PC-3 (cell line): ENCODE data around the gene ASB2. TPM values are rescaled to one million over a fixed set of nuclear protein-coding genes. Genes with fewer than 3 reads are reported as not detected.

ENCODE experiments used
- ATAC-seq: fragments of 200-7000 bp; cut with Tn5 transposase; 2 replicates; pipeline ENCODE4 v1.9.1; 2020; ENCODE audit warnings: mild to moderate bottlenecking, moderate library complexity
- BruUV-seq: library from RNA; stranded (reverse); fragments of 400-500 nt; replicated peaks from 2 replicates; lab custom pipeline; 2021; lab: Mats Ljungman, UMichigan
- CTCF ChIA-PET: fragments of 300-600 bp; sonication (Branson Sonifier 250); formaldehyde crosslinking; loops from one replicate; lab custom pipeline; 2022; ENCODE audit warnings: antibody characterized with exemption; lab: Charles Lee
- POLR2A ChIA-PET: fragments of 300-600 bp; sonication (Branson Sonifier 250); formaldehyde crosslinking; loops from one replicate; lab custom pipeline; 2022; ENCODE audit warnings: antibody characterized with exemption; ENCODE audit not compliant: unreplicated experiment; lab: Charles Lee
- DNase-seq: peaks from one replicate; pipeline ENCODE4 v3.0.0-alpha.2; 2015
- H2AFZ ChIP-seq: fragments of 300-600 bp; sonication (generic); 2 replicates; pipeline ENCODE4 v1.6.0; 2016; ENCODE audit warnings: antibody characterized with exemption, low read length
- H3F3A ChIP-seq: fragments of 300-600 bp; sonication (generic); one replicate; pipeline ENCODE4 v1.6.0; 2017; ENCODE audit warnings: antibody characterized with exemption, low read length, control low read depth, mild to moderate bottlenecking; ENCODE audit not compliant: unreplicated experiment
- H3K27ac ChIP-seq: fragments of 300-600 bp; sonication (generic); 2 replicates; pipeline ENCODE4 v1.5.1; 2016; ENCODE audit warnings: mild to moderate bottlenecking, low read length
- H3K27me3 ChIP-seq: fragments of 300-600 bp; sonication (generic); 2 replicates; pipeline ENCODE4 v1.6.1; 2016; ENCODE audit warnings: low read length, mixed read lengths
- H3K36me3 ChIP-seq: fragments of 300-600 bp; sonication (generic); 2 replicates; pipeline ENCODE4 v1.6.1; 2016; ENCODE audit warnings: low read depth, mixed run types, low read length, mixed read lengths
- H3K4me1 ChIP-seq: fragments of 300-600 bp; sonication (generic); 2 replicates; pipeline ENCODE4 v1.5.1; 2016; ENCODE audit warnings: low read length; ENCODE audit not compliant: insufficient read depth
- H3K4me2 ChIP-seq: fragments of 300-600 bp; sonication (generic); 2 replicates; pipeline ENCODE4 v1.6.0; 2016; ENCODE audit warnings: low read length
- H3K4me3 ChIP-seq: fragments of 300-600 bp; sonication (generic); 2 replicates; pipeline ENCODE4 v1.5.1; 2016; ENCODE audit warnings: mild to moderate bottlenecking, low read length, mixed read lengths
- H3K79me2 ChIP-seq: fragments of 300-600 bp; sonication (generic); 2 replicates; pipeline ENCODE4 v1.6.1; 2017; ENCODE audit warnings: low read length, mixed read lengths
- H3K9ac ChIP-seq: fragments of 300-600 bp; sonication (generic); 2 replicates; pipeline ENCODE4 v1.6.0; 2016; ENCODE audit warnings: mild to moderate bottlenecking, low read length
- H3K9me2 ChIP-seq: fragments of 300-600 bp; sonication (generic); replicated peaks from 2 replicates; pipeline ENCODE4 v1.6.1; 2016; ENCODE audit warnings: mixed run types, low read length, mixed read lengths
- H3K9me3 ChIP-seq: fragments of 300-600 bp; sonication (generic); 2 replicates; pipeline ENCODE4 v1.6.1; 2016; ENCODE audit warnings: low read length, mixed read lengths
- H4K20me1 ChIP-seq: fragments of 300-600 bp; sonication (generic); 2 replicates; pipeline ENCODE4 v1.6.1; 2016; ENCODE audit warnings: low read length, mixed read lengths
- EZH2 ChIP-seq: fragments of 300-600 bp; sonication (generic); IDR thresholded peaks from one replicate; pipeline ENCODE4 v1.6.1; 2017; ENCODE audit warnings: antibody characterized with exemption, mild to moderate bottlenecking, low read length; ENCODE audit not compliant: unreplicated experiment
- EZH2phosphoT487 ChIP-seq: fragments of 300-600 bp; sonication (generic); IDR thresholded peaks from 2 replicates; pipeline ENCODE4 v1.6.1; 2018; ENCODE audit warnings: mild to moderate bottlenecking, antibody characterized with exemption, low read length, borderline replicate concordance
- intact Hi-C: fragments of 100-400 bp; cut with micrococcal nuclease; formaldehyde crosslinking; loops from 2 replicates; pipeline ENCODE4 v1.9.0; 2023
- total RNA-seq: library from RNA; depleted of rRNA; stranded (reverse); fragments of >200 nt; gene quantifications from 2 replicates; pipeline ENCODE4 v1.2.3, GENCODE V29; 2014
- TF ChIP-seq, protein P1 (sequence below): fragments of 300-600 bp; sonication (generic); conservative IDR thresholded peaks from 2 replicates; pipeline ENCODE4 v1.5.1; 2017; ENCODE audit warnings: antibody characterized with exemption, low read depth, mild to moderate bottlenecking, low read length

The ASB2 gene
- total RNA-seq, 1 experiment from 2014 or later: 0.22 TPM

DNA sequence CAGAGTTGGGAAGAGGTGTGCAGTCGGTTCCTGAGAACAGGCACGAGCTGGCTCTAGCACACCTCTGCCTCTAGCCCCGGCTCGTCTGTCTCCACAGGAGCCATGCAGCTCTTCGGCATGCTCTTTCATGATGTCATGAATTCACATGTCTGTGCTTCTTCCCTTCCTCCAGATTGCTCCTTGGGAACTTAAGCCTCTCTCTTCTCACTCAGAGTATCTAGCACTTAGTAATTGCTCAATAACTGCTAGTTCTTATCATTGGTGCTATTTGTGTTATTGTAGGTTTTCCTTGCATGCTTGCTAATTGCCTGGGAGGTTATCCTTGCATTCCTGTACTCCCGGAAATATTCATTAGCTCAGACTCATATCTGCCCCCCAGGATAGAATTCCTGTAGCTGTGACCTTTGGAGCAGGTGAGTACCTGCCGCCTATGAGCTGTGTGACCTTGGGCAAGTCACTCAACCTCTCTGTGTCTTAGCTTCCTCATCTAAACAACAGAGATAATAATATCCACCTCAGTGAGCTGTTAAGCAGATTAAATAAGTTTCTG is 29.8 kb downstream of the ASB2 start:
- Histone ChIP-seq H3K9me2 (no peaks in the 10 kb centered on the region), H4K20me1 (no peaks in the 10 kb centered on the region), H3K4me1 (peaks cover 9% of the 10 kb centered on the region), H3K9me3 (no peaks in the 10 kb centered on the region), H3K79me2 (no peaks in the 10 kb centered on the region), H3K36me3 (no peaks in the 10 kb centered on the region), H3K27ac (no peak overlapping the region), H3F3A (no peaks in the 10 kb centered on the region), H3K4me2 (no peak overlapping the region), H2AFZ (no peak overlapping the region), H3K4me3 (no peak overlapping the region), H3K9ac (no peak overlapping the region), H3K27me3 (no peaks in the 10 kb centered on the region)
- ATAC-seq (no peak), DNase-seq (no peak)
- no TSS peak for BruUV-seq
- TF ChIP-seq EZH2: no peak
- TF ChIP-seq EZH2phosphoT487: no peak
- TF ChIP-seq, protein P1, sequence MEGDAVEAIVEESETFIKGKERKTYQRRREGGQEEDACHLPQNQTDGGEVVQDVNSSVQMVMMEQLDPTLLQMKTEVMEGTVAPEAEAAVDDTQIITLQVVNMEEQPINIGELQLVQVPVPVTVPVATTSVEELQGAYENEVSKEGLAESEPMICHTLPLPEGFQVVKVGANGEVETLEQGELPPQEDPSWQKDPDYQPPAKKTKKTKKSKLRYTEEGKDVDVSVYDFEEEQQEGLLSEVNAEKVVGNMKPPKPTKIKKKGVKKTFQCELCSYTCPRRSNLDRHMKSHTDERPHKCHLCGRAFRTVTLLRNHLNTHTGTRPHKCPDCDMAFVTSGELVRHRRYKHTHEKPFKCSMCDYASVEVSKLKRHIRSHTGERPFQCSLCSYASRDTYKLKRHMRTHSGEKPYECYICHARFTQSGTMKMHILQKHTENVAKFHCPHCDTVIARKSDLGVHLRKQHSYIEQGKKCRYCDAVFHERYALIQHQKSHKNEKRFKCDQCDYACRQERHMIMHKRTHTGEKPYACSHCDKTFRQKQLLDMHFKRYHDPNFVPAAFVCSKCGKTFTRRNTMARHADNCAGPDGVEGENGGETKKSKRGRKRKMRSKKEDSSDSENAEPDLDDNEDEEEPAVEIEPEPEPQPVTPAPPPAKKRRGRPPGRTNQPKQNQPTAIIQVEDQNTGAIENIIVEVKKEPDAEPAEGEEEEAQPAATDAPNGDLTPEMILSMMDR: no peak
- POLR2A ChIA-PET: no interaction called here
- intact Hi-C loops: no loop called here
- CTCF ChIA-PET: no interaction called here

GRCh38 chr14:93946104-93946503 is 30.3 kb downstream of the ASB2 start:
- no peaks in the 10 kb centered on the region for H3K9me2 ChIP-seq
- H3K27ac ChIP-seq: no peak overlapping the region
- H2AFZ ChIP-seq: no peak overlapping the region
- ChIA-PET POLR2A (no interaction called here), CTCF (no interaction called here)
- no peaks in the 10 kb centered on the region for H4K20me1 ChIP-seq
- no peaks in the 10 kb centered on the region for H3K36me3 ChIP-seq
- no TSS peak for BruUV-seq
- ATAC-seq: no peak
- H3K4me2 ChIP-seq: no peak overlapping the region
- no peak overlapping the region for H3K9ac ChIP-seq
- TF ChIP-seq, protein P1: no peak
- TF ChIP-seq EZH2phosphoT487 (no peak), EZH2 (no peak)
- no peaks in the 10 kb centered on the region for H3K27me3 ChIP-seq
- no peaks in the 10 kb centered on the region for H3K9me3 ChIP-seq
- peaks cover 14% of the 10 kb centered on the region for H3K4me1 ChIP-seq
- no peaks in the 10 kb centered on the region for H3F3A ChIP-seq
- no peak overlapping the region for H3K4me3 ChIP-seq
- intact Hi-C loops: no loop called here
- DNase-seq: no peak
- H3K79me2 ChIP-seq: no peaks in the 10 kb centered on the region

DNA sequence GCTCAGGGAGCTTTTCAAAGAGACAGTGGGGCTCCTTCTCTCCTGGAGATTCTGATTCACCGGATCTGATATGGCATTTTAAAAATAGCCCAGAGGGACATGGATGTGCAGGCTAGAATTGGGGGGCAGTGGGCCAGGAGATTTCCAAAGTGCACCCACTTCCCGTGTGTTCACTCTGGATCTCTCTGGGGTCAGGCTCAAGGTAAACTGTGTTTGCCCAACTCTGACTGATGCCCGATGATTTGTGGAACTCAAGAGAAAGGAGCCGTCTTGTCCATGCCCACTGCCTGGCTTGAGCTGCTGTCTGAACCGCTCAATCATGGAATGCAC is 31.3 kb downstream of the ASB2 start:
- no TSS peak for BruUV-seq
- intact Hi-C loops: no loop called here
- CTCF ChIA-PET: no interaction called here

More for the DNA sequence above, 31.3 kb downstream of the ASB2 start:
- POLR2A ChIA-PET: no interaction called here
- Histone ChIP-seq H2AFZ (no peak overlapping the region), H3K4me1 (peaks cover 22% of the 10 kb centered on the region), H3K27ac (no peak overlapping the region), H3K79me2 (no peaks in the 10 kb centered on the region), H3K27me3 (no peaks in the 10 kb centered on the region), H3K4me3 (no peak overlapping the region), H3K9ac (no peak overlapping the region), H3K9me2 (no peaks in the 10 kb centered on the region), H3K9me3 (no peaks in the 10 kb centered on the region), H4K20me1 (no peaks in the 10 kb centered on the region), H3K4me2 (no peak overlapping the region), H3F3A (no peaks in the 10 kb centered on the region), H3K36me3 (no peaks in the 10 kb centered on the region)
- no peak for ATAC-seq
- TF ChIP-seq, protein P1: no peak
- TF ChIP-seq EZH2phosphoT487: no peak
- no peak for TF ChIP-seq EZH2
- DNase-seq: no peak
